HEK293T (cell line): Measurements from ENCODE around the gene ZNF331.

Experiments
- FOXA1 ChIP-seq: fragments of 450-650 bp; IDR thresholded peaks from 2 replicates; pipeline ENCODE4 v1.6.1; 2016; ENCODE audit warnings: mild to moderate bottlenecking
- L3MBTL2 ChIP-seq: fragments of 450-650 bp; conservative IDR thresholded peaks from 2 replicates; pipeline ENCODE4 v1.6.1; 2016; ENCODE audit warnings: mild to moderate bottlenecking
- NFRKB ChIP-seq: fragments of 450-650 bp; IDR thresholded peaks from 2 replicates; pipeline ENCODE4 v1.6.1; 2016; ENCODE audit warnings: mild to moderate bottlenecking, moderate library complexity
- SP1 ChIP-seq: fragments of 450-650 bp; IDR thresholded peaks from 2 replicates; pipeline ENCODE4 v1.6.1; 2017
- SUZ12 ChIP-seq: fragments of 450-650 bp; IDR thresholded peaks from 2 replicates; pipeline ENCODE4 v1.6.1; 2016; ENCODE audit warnings: mild to moderate bottlenecking

- no peak for TF ChIP-seq FOXA1
- no peak for TF ChIP-seq NFRKB
- TF ChIP-seq SUZ12, result no peak
- no peak for TF ChIP-seq L3MBTL2
- TF ChIP-seq SP1, result no peak
Measured at GRCh38 chr19:53576941-53577653, 39.2 kb downstream of the ZNF331 start.
